Colonic mucosa (tissue), 4 donors: ENCODE data around the gene PRR5. TPM values are rescaled to one million over a fixed set of nuclear protein-coding genes. Genes with fewer than 3 reads are reported as not detected.

Experiments
- DNase-seq: peaks from one replicate; pipeline ENCODE4 v3.0.0-alpha.2; 2020
- H3K27ac ChIP-seq: fragments of 200-600 bp; one replicate; pipeline ENCODE4 v1.8.0; 2021
- H3K27me3 ChIP-seq: fragments of 200-600 bp; one replicate; pipeline ENCODE4 v1.8.0; 2021
- H3K36me3 ChIP-seq: fragments of 200-600 bp; one replicate; pipeline ENCODE4 v1.8.0; 2021
- H3K4me1 ChIP-seq: fragments of 200-600 bp; one replicate; pipeline ENCODE4 v1.8.0; 2021; ENCODE audit warnings: mild to moderate bottlenecking
- H3K4me3 ChIP-seq: fragments of 200-600 bp; one replicate; pipeline ENCODE4 v1.8.0; 2021
- H3K9ac ChIP-seq, 2 donors: one replicate each; pipeline ENCODE4 v1.7.0; 2013; ENCODE audit warnings: control low read depth in 2 of 2, low read depth in 2 of 2, low read length in 2 of 2
- H3K9me3 ChIP-seq: fragments of 200-600 bp; one replicate; pipeline ENCODE4 v1.8.0; 2021
- CTCF ChIP-seq: fragments of 200-600 bp; IDR thresholded peaks from one replicate; pipeline ENCODE4 v1.8.0; 2022; ENCODE audit warnings: antibody characterized with exemption, mild to moderate bottlenecking
- intact Hi-C: fragments of 100-400 bp; cut with DNase I; formaldehyde crosslinking; loops from one replicate; pipeline ENCODE4 v1.14.1; 2022
- total RNA-seq, 2 donors: library from RNA; stranded (reverse); fragmentation: NEBNext Ultra II Directional in 1 of 2; extraction: Animal tissue kit (Norgen Biotek cat#: 25700) in 1 of 2; gene quantifications; one replicate each; pipeline ENCODE4 v1.2.1, GENCODE V29; 2021
- donor health status: healthy.
- donor health status: DM: no; HTN: no; CAD: no.
- donor health status: DM: no; HTN: no; CAD: no.

The PRR5 gene
- total RNA-seq, 2 donors from 2014 or later: 21.2 to 45.8 TPM

- no peaks in the 10 kb centered on the region for H3K4me1 ChIP-seq
- H3K27ac ChIP-seq: no peak overlapping the region
- intact Hi-C loops: no loop called here
- H3K27me3 ChIP-seq: peaks cover 26% of the 10 kb centered on the region
- H3K36me3 ChIP-seq: no peaks in the 10 kb centered on the region
- DNase-seq: no peak
- H3K9ac ChIP-seq: no peak overlapping the region
- H3K9me3 ChIP-seq: no peaks in the 10 kb centered on the region
- no peak for TF ChIP-seq CTCF
- H3K4me3 ChIP-seq: no peak overlapping the region
These were observed 35.8 kb upstream of the PRR5 start for GRCh38 chr22:44666207-44666585.

- Histone ChIP-seq H3K9ac (no peak overlapping the region), H3K4me1 (no peaks in the 10 kb centered on the region), H3K4me3 (no peak overlapping the region), H3K36me3 (no peaks in the 10 kb centered on the region), H3K27me3 (peaks cover 26% of the 10 kb centered on the region), H3K27ac (peak overlapping the region; percentile 40), H3K9me3 (no peaks in the 10 kb centered on the region)
- DNase-seq: no peak
- intact Hi-C loops: no loop called here
- TF ChIP-seq CTCF: no peak
These were observed 34.7 kb upstream of the PRR5 start for GRCh38 chr22:44667276-44667675.

GRCh38 chr22:44667829-44668189, 34.2 kb upstream of the PRR5 start:
- no peak for DNase-seq
- H3K27ac ChIP-seq: peak overlapping the region; percentile 40
- no peak for TF ChIP-seq CTCF

GRCh38 chr22:44668190-44668885, 33.7 kb upstream of the PRR5 start:
- peaks cover 26% of the 10 kb centered on the region for H3K27me3 ChIP-seq
- peak overlapping the region; percentile 28 to 57 for H3K9ac ChIP-seq
- DNase-seq: no peak
- no peaks in the 10 kb centered on the region for H3K4me1 ChIP-seq
- H3K27ac ChIP-seq: peak overlapping the region; percentile 40
- no peaks in the 10 kb centered on the region for H3K36me3 ChIP-seq
- H3K9me3 ChIP-seq: no peaks in the 10 kb centered on the region
- TF ChIP-seq CTCF: no peak
- intact Hi-C loops: no loop called here
- H3K4me3 ChIP-seq: peak overlapping the region; percentile 22

More at GRCh38 chr22:44667829-44668189, 34.2 kb upstream of the PRR5 start:
- intact Hi-C loops: no loop called here
- H3K4me1 ChIP-seq: no peaks in the 10 kb centered on the region
- no peaks in the 10 kb centered on the region for H3K36me3 ChIP-seq
- peak overlapping the region; percentile 22 for H3K4me3 ChIP-seq
- H3K27me3 ChIP-seq: peaks cover 26% of the 10 kb centered on the region
- H3K9me3 ChIP-seq: no peaks in the 10 kb centered on the region
- H3K9ac ChIP-seq: peak overlapping the region; percentile 28 to 57

- Histone ChIP-seq H3K27ac (no peak overlapping the region), H3K9ac (peak overlapping the region in 1 of 2 donors; percentile 38), H3K4me3 (peak overlapping the region; percentile 20), H3K27me3 (peaks cover 26% of the 10 kb centered on the region), H3K4me1 (no peaks in the 10 kb centered on the region), H3K9me3 (no peaks in the 10 kb centered on the region), H3K36me3 (no peaks in the 10 kb centered on the region)
- intact Hi-C loops: no loop called here
- no peak for TF ChIP-seq CTCF
- no peak for DNase-seq
These were observed 33.0 kb upstream of the PRR5 start for GRCh38 chr22:44668886-44669521.
